Activated CD8-positive, alpha-beta memory T cell treated with anti-CD3 and anti-CD28 coated beads, Interleukin-2, amount 50 U/mL, for 24 hours (primary cell): ENCODE measurements around the gene CCDC102A.
A peak's percentile ranks its signal among the peaks of the same experiment; 100 is the strongest.
"Not testable (repeated sequence)": the region's sequence is repeated elsewhere in the genome, so short reads cannot be mapped to it uniquely, and the experiment has no call there.

Experiments
- DNase-seq: peaks from one replicate; pipeline ENCODE4 v3.0.0-alpha.2; 2020; ENCODE audit errors: extremely low read depth

Gene CCDC102A

GRCh38 chr16:57500578-57501111 is 35.7 kb downstream of the CCDC102A start:
- DNase-seq: no peak

- DNase-seq: not testable (repeated sequence)
These were observed 36.4 kb downstream of the CCDC102A start for GRCh38 chr16:57499941-57500340.

- DNase-seq: no peak
These were observed 38.3 kb downstream of the CCDC102A start for GRCh38 chr16:57498031-57498430.

GRCh38 chr16:57497121-57497520 is 39.2 kb downstream of the CCDC102A start:
- no peak for DNase-seq

GRCh38 chr16:57493767-57494166 is 42.6 kb downstream of the CCDC102A start:
- DNase-seq: no peak

GRCh38 chr16:57489229-57489628 is 47.1 kb downstream of the CCDC102A start:
- DNase-seq: no peak

- DNase-seq: no peak
These were observed 49.2 kb downstream of the CCDC102A start for GRCh38 chr16:57486858-57487834.

GRCh38 chr16:57485916-57486857 is 50.2 kb downstream of the CCDC102A start, which contains the start of gene DOK4:
Gene DOK4 (minus strand): TSS chr16:57486493. CDS start chr16:57479507, 6,986 bp downstream.
- DNase-seq: peak; percentile 58

GRCh38 chr16:57485091-57485915 is 51.1 kb downstream of the CCDC102A start:
- no peak for DNase-seq

- no peak for DNase-seq
These were observed 51.8 kb downstream of the CCDC102A start for GRCh38 chr16:57484515-57485005.

GRCh38 chr16:57483725-57484514 is 52.5 kb downstream of the CCDC102A start:
- no peak for DNase-seq

GRCh38 chr16:57482845-57483545 is 53.4 kb downstream of the CCDC102A start:
- DNase-seq: no peak

GRCh38 chr16:57481421-57481820 is 55.0 kb downstream of the CCDC102A start:
- DNase-seq: no peak

GRCh38 chr16:57480754-57481230 is 55.6 kb downstream of the CCDC102A start:
- DNase-seq: no peak

- no peak for DNase-seq
These were observed 56.2 kb downstream of the CCDC102A start for GRCh38 chr16:57479976-57480753.

GRCh38 chr16:57479205-57479975 is 57.0 kb downstream of the CCDC102A start:
- DNase-seq: no peak

GRCh38 chr16:57478396-57479204 is 57.8 kb downstream of the CCDC102A start:
- DNase-seq: no peak
